Measurements from ENCODE around the gene PKM. TPM values are rescaled to one million over a fixed set of nuclear protein-coding genes. Genes with fewer than 3 reads are reported as not detected.

The PKM gene
- total and polyA plus RNA-seq, 9 of the 15 experiments (the other 6 are each of a cell fraction or from before 2014, with no cell fraction given): 140 to 825 (median 383) TPM

DNA sequence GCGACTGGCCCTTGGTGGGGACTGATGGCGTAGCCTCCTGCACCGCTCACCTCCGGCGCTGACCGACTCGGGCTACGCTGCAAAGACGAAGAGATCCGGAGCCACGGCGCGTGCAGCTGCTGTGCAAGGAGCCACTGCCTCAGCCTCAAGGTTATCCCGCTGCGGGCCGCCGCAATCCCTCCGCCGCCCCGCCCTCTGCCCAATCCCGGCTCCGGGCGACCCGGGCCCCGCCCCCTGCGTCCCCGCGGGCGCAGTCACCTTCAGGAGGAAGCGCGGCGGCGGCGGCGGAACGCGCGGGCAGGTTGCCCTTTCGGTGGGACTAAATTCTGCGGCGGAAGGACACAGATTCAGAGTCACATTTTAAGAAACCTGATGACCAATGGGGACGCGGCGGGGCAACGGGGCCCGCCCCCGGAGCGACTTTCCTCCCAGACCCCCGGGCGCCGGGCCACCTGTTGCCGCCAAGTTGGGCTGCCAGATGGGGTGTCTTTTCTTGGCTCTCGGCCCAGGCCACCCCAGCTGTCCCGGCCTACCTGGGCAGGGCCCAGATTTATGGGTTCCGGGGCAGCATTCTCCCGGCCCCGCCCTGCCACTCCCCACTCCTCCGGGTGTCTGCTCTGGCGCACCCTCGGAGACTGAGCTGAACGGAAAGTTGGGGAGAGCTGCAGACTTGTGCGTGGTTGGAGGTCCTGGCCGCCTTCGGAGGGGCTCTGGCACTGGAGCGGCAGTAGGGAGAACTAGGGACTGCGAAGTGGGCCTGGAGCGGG is at the start of gene PKM (continued):
- TF ChIP-seq IRF2 (CRISPR knock-in tag; IDR thresholded peaks at IDR 0.05) (no peak), NFYB (IDR thresholded peaks at IDR 0.05; ENCODE audit: extremely low read depth, insufficient read length) (peak; percentile 51), PHF8 (IDR thresholded peaks at IDR 0.05; ENCODE audit: borderline replicate concordance, low read length) (peak; percentile 83; the same call in 1 of the 2 replicates), BHLHE40 (IDR thresholded peaks at IDR 0.05; ENCODE audit: low read length) (peak; percentile 77), DMBX1 (CRISPR knock-in tag; IDR thresholded peaks at IDR 0.05; ENCODE audit: borderline replicate concordance) (no peak), CSDE1 (IDR thresholded peaks at IDR 0.05) (no peak), KLF13 (tag; IDR thresholded peaks at IDR 0.05; ENCODE audit: borderline replicate concordance, low read depth) (no peak; the same call in 1 of the 2 replicates), NUFIP1 (IDR thresholded peaks at IDR 0.05; ENCODE audit: partially characterized antibody) (no peak), MAFF (IDR thresholded peaks at IDR 0.05; ENCODE audit: low read length) (no peak), RBBP5 (IDR thresholded peaks at IDR 0.05; ENCODE audit: borderline replicate concordance, insufficient read depth, low read length, poor library complexity, severe bottlenecking) (peak; percentile 27), RFX5 (IDR thresholded peaks at IDR 0.05; ENCODE audit: low read depth, low read length) (no peak), ZBED1 (IDR thresholded peaks at IDR 0.05) (no peak)
- TF ChIP-seq, protein P1, sequence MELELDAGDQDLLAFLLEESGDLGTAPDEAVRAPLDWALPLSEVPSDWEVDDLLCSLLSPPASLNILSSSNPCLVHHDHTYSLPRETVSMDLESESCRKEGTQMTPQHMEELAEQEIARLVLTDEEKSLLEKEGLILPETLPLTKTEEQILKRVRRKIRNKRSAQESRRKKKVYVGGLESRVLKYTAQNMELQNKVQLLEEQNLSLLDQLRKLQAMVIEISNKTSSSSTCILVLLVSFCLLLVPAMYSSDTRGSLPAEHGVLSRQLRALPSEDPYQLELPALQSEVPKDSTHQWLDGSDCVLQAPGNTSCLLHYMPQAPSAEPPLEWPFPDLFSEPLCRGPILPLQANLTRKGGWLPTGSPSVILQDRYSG (tag; conservative IDR thresholded peaks at IDR 0.05; ENCODE audit: low read depth): no peak; the same call in 1 of the 2 replicates
- TF ChIP-seq, protein P2, sequence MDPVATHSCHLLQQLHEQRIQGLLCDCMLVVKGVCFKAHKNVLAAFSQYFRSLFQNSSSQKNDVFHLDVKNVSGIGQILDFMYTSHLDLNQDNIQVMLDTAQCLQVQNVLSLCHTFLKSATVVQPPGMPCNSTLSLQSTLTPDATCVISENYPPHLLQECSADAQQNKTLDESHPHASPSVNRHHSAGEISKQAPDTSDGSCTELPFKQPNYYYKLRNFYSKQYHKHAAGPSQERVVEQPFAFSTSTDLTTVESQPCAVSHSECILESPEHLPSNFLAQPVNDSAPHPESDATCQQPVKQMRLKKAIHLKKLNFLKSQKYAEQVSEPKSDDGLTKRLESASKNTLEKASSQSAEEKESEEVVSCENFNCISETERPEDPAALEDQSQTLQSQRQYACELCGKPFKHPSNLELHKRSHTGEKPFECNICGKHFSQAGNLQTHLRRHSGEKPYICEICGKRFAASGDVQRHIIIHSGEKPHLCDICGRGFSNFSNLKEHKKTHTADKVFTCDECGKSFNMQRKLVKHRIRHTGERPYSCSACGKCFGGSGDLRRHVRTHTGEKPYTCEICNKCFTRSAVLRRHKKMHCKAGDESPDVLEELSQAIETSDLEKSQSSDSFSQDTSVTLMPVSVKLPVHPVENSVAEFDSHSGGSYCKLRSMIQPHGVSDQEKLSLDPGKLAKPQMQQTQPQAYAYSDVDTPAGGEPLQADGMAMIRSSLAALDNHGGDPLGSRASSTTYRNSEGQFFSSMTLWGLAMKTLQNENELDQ (CRISPR knock-in tag; IDR thresholded peaks at IDR 0.05; ENCODE audit: borderline replicate concordance): no peak
- TF ChIP-seq, protein P3, sequence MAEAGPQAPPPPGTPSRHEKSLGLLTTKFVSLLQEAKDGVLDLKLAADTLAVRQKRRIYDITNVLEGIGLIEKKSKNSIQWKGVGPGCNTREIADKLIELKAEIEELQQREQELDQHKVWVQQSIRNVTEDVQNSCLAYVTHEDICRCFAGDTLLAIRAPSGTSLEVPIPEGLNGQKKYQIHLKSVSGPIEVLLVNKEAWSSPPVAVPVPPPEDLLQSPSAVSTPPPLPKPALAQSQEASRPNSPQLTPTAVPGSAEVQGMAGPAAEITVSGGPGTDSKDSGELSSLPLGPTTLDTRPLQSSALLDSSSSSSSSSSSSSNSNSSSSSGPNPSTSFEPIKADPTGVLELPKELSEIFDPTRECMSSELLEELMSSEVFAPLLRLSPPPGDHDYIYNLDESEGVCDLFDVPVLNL (CRISPR knock-in tag; IDR thresholded peaks at IDR 0.05; ENCODE audit: low read depth): no peak
- TF ChIP-seq, protein P4, sequence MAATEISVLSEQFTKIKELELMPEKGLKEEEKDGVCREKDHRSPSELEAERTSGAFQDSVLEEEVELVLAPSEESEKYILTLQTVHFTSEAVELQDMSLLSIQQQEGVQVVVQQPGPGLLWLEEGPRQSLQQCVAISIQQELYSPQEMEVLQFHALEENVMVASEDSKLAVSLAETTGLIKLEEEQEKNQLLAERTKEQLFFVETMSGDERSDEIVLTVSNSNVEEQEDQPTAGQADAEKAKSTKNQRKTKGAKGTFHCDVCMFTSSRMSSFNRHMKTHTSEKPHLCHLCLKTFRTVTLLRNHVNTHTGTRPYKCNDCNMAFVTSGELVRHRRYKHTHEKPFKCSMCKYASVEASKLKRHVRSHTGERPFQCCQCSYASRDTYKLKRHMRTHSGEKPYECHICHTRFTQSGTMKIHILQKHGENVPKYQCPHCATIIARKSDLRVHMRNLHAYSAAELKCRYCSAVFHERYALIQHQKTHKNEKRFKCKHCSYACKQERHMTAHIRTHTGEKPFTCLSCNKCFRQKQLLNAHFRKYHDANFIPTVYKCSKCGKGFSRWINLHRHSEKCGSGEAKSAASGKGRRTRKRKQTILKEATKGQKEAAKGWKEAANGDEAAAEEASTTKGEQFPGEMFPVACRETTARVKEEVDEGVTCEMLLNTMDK (IDR thresholded peaks at IDR 0.05; ENCODE audit: borderline replicate concordance, insufficient read depth, low read depth, low read length, poor library complexity, severe bottlenecking): no peak
- TF ChIP-seq, protein P5, sequence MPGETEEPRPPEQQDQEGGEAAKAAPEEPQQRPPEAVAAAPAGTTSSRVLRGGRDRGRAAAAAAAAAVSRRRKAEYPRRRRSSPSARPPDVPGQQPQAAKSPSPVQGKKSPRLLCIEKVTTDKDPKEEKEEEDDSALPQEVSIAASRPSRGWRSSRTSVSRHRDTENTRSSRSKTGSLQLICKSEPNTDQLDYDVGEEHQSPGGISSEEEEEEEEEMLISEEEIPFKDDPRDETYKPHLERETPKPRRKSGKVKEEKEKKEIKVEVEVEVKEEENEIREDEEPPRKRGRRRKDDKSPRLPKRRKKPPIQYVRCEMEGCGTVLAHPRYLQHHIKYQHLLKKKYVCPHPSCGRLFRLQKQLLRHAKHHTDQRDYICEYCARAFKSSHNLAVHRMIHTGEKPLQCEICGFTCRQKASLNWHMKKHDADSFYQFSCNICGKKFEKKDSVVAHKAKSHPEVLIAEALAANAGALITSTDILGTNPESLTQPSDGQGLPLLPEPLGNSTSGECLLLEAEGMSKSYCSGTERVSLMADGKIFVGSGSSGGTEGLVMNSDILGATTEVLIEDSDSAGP (CRISPR knock-in tag; IDR thresholded peaks at IDR 0.05): no peak
